Heart left ventricle (tissue), 13 donors: ENCODE measurements around the gene MIEN1.

Experiments
- POLR2A ChIP-seq, 2 donors: fragments of 450-650 bp; IDR thresholded peaks; one replicate each; pipeline ENCODE4 v1.6.1; 2017; ENCODE audit warnings: antibody characterized with exemption in 2 of 2, mild to moderate bottlenecking in 2 of 2, moderate library complexity in 2 of 2
- TF ChIP-seq, protein P1 (sequence below), 12 donors: fragments of 200-600 bp; sonication (generic) in 4 of 12; IDR thresholded peaks; one replicate each; pipeline versions ENCODE4 v1.5.0 to v1.8.0; 2018 to 2022; ENCODE audit warnings: antibody characterized with exemption in 12 of 12, mild to moderate bottlenecking in 5 of 12
- donor health status: ischemic (EF 13 %, LVEDD 7.1; RV severe dilation, severe dysfunction).
- donor health status: DM: no; HTN: yes; CAD: no.
- donor health status: DM: no; HTN: no; CAD: no.
- donor health status: ischemic (EF 25% LVEDD 6.9; RV normal size, moderate dysfunction).
- donor health status: ischemic (EF 25% LVEDD 5.7; RV mildly dilated, moderate dysfunction).
- donor health status: ischemic (EF 35%, LVEDD 5.7; RV mildly dilated, moderate dysfunction).
- donor health status: nonischemic (EF 11% LVEDD 7.7; RV severe dilation, severe dysfunction).
- donor health status: DM: yes; HTN: yes; CAD: no.
- donor health status: PGD.
- donor health status: ischemic (EF 29% LVEDD 5.4; RV normal size, mild dysfunction).
- donor health status: nonischemic (EF 23%, LVEDD 6.1; RV moderate dilation, normal function).

DNA sequence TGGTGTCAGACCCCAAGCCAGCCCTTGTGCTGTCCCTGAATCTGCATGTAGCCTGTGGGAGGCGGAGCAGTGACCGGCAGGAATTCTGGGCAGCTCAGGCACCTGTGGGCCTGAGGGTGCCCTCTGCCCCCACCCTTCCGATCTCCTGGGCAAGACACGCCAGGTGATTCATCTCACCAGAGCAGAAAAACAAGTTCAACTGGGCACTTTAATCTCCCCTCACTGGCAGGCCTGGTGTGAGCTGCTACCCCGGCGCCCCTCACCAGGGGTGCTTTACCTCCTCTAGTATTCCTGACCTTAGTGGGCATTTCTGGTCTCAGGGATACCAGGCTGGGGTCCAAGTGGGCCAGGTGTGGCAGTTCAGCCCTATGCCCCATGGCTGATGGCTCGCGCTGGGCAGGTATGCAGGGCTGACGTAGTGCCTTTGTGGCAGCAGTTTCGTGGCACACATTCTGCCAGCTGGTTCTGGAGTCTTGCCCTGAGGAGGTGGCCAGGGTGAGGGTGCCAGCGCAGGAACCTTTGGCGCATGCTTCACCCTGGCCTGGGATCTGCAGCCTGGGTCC lies 24.5 kb downstream of the MIEN1 start:
- TF ChIP-seq, protein P1, sequence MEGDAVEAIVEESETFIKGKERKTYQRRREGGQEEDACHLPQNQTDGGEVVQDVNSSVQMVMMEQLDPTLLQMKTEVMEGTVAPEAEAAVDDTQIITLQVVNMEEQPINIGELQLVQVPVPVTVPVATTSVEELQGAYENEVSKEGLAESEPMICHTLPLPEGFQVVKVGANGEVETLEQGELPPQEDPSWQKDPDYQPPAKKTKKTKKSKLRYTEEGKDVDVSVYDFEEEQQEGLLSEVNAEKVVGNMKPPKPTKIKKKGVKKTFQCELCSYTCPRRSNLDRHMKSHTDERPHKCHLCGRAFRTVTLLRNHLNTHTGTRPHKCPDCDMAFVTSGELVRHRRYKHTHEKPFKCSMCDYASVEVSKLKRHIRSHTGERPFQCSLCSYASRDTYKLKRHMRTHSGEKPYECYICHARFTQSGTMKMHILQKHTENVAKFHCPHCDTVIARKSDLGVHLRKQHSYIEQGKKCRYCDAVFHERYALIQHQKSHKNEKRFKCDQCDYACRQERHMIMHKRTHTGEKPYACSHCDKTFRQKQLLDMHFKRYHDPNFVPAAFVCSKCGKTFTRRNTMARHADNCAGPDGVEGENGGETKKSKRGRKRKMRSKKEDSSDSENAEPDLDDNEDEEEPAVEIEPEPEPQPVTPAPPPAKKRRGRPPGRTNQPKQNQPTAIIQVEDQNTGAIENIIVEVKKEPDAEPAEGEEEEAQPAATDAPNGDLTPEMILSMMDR (IDR thresholded peaks at IDR 0.05) = no peak
- TF ChIP-seq POLR2A (IDR thresholded peaks at IDR 0.05) = no peak
